AG20443 (cell line): ENCODE data around the gene ANKRD44.
"Not testable (repeated sequence)": the region's sequence is repeated elsewhere in the genome, so short reads cannot be mapped to it uniquely, and the experiment has no call there.

Experiments used
- DNase-seq: peaks from one replicate; pipeline ENCODE4 v3.0.0; 2012; ENCODE audit warnings: low spot score, mixed read lengths

ANKRD44 gene

GRCh38 chr2:197075754-197076337 is 234.7 kb downstream of the ANKRD44 start:
- DNase-seq = no peak

DNA sequence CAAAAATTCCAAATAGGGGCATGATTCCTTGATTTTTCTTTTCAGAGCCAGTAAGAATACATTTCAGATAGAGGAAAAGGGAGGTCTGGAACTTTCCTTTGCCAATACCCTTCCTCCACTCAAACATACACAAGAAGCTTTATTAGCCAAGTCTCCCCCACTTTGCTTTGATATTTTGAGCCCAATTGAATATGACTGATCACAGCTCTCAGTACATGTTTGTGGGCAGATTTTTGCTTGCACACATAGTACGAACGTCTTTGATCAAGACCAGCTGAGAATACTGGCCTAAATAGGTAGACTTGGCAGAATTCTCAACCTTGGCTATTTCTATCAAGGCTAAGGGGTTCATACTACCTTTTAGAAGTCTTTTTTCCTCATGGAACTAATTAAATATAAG is 235.3 kb downstream of the ANKRD44 start:
- DNase-seq = no peak

DNA sequence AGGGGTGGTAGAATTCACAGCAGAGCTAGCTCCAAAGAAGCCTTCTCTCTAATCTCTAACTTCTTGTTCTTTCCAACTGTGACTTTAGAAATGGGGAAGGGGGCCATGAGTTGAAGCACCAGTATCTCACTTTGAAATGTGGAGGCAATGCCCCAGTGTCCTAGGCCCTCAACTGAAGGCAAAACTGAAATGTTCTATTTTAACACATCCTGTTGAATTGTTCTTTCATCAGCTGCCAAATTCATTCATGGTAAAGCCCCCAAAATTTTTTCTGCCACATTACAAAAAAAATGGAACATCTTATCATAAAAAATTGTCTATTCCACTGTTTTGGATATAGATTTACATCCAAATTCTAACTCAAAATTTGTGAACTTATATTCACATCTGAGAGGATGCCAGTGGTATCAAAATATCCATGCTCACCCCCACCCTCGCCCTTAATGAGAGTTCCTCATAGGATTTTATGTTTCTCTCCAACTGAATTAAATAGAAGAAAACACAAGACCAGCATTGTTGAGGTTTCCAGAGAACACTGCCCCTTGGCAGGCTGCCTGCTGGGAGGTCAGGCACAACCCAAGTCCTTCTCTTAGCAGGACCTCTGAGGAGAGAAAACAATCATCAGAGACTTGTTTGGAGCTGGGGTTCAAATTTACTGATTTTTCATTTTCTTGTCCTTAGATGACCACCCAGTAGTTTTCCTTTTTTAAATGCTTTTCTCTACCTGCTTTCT is 236.7 kb downstream of the ANKRD44 start:
- DNase-seq = peak; percentile 44

- no peak for DNase-seq
Observed at GRCh38 chr2:197073270-197073669, 237.3 kb downstream of the ANKRD44 start.

- no peak for DNase-seq
Observed at GRCh38 chr2:197072533-197072932, 238.0 kb downstream of the ANKRD44 start.

DNA sequence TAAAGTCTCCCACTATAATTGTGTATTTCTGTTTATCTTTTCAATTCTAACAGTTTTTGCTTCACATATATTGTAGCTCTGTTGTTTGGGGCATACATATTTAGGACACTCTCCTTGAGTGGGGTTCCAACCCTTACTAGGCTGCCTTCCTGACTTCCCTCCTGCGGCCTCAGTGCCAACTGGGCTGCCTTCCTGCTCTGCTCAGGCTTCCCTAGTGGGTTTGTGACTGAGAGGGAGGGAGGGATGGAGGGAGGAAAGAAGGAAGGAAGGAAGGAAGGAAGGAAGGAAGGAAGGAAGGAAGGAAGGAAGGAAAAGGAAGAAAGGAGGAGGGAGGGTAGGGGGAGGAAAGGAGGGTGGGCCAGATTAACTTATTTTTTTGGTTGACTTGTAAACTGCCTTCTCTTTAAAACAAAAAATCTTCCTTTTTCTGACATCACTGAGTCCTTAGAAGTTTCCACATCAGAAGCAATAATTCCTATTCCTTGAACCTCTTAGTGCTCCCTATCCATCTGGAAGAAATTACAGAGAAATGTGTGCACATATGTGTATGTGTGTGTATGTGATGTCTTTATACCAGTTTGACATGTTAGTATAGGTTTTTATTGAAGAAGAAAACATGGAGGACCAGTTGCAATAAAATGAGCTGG is 238.7 kb downstream of the ANKRD44 start:
- no peak for DNase-seq

DNA sequence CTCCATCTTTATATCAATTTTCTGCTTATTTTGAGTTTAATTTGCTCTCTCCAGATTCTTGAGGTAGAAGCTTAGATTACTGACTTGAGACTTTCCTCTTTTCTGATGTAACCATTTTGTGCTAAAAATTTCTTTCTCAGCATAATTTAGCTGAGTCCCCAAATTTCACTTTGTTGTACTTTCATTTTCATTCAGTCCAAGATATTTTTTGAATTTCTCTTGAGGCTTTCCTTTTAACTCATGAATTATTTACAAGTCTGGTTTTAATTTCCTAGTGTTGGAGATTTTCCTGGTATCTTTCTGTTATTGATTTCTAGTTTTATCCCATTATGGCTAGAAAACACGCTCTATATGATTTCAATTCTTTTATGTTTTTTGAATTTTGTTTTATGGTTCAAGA is 239.4 kb downstream of the ANKRD44 start:
- no peak for DNase-seq

GRCh38 chr2:197069958-197070357 is 240.6 kb downstream of the ANKRD44 start:
- no peak for DNase-seq

- DNase-seq = not testable (repeated sequence)
Observed at GRCh38 chr2:197062574-197062973, 248.0 kb downstream of the ANKRD44 start.

DNA sequence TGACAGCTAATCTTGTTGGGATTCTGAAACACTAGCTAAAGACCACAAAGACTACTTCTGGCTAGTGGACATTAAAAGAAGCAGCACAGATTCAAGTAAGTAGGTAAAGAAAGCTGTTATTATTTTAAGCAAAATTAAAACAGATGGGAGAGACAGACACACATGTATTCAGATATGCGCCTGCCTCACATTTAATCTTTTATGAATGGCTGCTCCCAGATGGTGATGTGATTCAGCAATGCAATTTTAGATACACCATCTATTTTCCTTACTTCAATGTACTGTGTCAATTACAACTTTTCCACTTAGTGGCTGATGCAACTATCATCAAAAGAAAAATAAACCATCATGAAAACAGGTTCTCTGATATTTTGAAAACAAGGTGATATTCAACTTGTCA is 251.1 kb downstream of the ANKRD44 start:
- no peak for DNase-seq

- no peak for DNase-seq
Observed at GRCh38 chr2:197058777-197059300, 251.7 kb downstream of the ANKRD44 start.

- DNase-seq = no peak
Observed at GRCh38 chr2:197057959-197058358, 252.6 kb downstream of the ANKRD44 start.

GRCh38 chr2:197055045-197055444 is 255.5 kb downstream of the ANKRD44 start:
- no peak for DNase-seq

GRCh38 chr2:197054437-197054836 is 256.1 kb downstream of the ANKRD44 start:
- DNase-seq = no peak

DNA sequence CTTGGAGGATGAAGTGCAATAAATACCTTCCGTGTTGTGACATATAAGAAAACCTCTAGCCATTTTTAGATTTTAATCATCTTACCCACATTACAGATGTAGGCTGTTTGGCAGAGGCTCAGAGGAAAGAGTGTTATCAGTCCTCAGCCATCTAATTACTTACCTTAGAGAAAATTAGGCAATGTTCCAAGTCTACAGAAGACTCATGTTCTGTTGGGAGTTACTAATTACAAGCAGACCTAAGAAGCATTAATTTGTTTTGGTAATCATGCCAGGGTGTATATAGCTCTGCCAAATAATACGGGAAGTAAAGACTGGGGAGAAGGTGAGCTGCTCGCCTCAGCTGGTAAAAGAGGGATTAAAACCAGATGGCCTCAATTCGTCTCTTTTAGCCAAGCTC is 258.2 kb downstream of the ANKRD44 start:
- no peak for DNase-seq

- no peak for DNase-seq
Observed at GRCh38 chr2:197045115-197045514, 265.5 kb downstream of the ANKRD44 start.

DNA sequence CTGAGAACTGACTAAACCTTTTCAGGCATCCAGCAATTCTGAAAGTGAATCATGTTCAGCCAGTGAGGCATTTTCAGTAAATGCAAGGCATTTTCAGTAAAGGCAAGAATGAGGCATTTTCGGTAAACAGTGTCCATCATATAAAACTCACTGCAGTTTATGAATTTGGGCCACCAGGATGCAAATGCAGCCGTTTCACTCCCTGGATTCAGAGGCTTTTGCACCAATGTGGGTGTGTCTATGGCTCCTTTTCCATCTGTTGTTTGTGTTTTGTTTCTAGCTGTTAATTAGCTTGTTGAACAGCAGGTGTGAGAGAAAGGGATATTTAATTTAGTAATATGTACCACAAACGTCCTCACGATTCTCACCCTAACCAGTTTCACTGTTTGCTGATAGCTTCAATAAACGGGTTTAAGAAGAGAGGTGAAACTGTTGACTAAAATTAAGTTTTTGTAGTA is 267.8 kb downstream of the ANKRD44 start:
- no peak for DNase-seq

GRCh38 chr2:197037863-197038398 is 272.6 kb downstream of the ANKRD44 start:
- no peak for DNase-seq

DNA sequence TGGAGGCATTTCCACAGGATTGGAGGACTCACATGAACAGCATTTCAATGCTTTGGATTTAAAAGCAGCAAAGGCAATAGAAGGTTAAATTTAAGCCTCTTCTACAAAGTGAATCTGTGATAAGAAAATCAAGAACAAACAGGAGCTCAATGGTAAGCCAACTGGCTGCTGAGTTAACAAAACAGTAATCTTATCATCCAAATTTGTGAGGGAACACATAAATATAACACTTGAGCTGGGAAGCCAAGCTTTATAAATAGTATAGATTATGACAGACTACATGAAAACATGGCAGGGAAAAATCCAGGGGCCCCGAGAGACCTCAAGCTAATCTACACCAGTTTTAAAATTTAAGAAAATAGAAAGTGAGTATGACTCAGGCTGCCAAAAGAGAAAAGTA is 275.6 kb downstream of the ANKRD44 start:
- no peak for DNase-seq

- DNase-seq = no peak
Observed at GRCh38 chr2:197034292-197034691, 276.3 kb downstream of the ANKRD44 start.

DNA sequence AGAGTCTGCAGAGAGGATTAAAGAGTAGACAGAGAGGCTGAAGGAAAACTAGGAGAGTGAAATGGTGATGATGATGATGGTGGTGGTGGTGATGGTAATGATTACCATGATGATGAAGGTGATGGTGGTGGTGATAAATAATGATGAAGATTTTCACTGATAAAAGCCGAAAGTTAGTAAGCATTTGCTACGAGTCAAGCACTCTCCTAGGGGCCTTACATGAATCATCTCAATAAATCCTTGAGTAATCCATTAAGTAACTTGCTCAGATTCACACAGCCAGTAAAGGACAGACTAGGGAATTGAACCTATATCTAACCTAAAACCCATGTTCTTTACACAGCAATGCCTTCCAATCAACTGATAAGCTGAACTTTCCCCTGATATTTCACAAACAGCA is 277.4 kb downstream of the ANKRD44 start:
- no peak for DNase-seq

DNA sequence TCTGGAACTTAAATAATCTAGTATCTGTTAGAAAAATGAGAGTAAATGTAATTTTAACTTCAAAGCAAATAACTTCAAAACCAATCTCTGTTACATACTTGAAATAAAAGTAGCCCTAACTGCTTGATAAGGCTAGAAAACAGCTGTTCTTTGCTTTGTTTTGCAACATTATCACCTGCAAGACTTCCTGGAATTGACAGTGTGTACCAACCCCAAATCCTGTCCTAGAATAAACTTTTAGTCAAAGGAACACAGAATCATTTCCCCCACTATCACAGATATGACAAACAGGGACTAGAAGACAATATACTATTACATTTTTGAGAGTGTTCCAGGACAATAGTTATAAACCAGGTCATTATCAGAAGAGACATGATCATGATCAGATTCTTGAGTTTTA is 278.8 kb downstream of the ANKRD44 start:
- DNase-seq = no peak

GRCh38 chr2:197030090-197030489 is 280.5 kb downstream of the ANKRD44 start:
- DNase-seq = no peak
